ENCODE data around the gene PDE11A.
"Not testable (repeated sequence)": the region's sequence is repeated elsewhere in the genome, so short reads cannot be mapped to it uniquely, and the experiment has no call there.

The PDE11A gene

GRCh38 chr2:178047391-178047790 lies 25.2 kb downstream of the PDE11A start:
- no peak for TF ChIP-seq CTCF (IDR thresholded peaks at IDR 0.05; ENCODE audit: control insufficient read depth, insufficient read depth, low read depth, low read length, missing control alignments)
- DNase-seq (ENCODE audit: low read depth) = no peak
- no peak overlapping the region for H3K4me3 ChIP-seq (ENCODE audit: control insufficient read depth, low read depth, low read length)

- no peak overlapping the region for H3K4me3 ChIP-seq (ENCODE audit: control insufficient read depth, low read depth, low read length)
- TF ChIP-seq CTCF (IDR thresholded peaks at IDR 0.05; ENCODE audit: control insufficient read depth, insufficient read depth, low read depth, low read length, missing control alignments) = no peak
- no peak for DNase-seq (ENCODE audit: low read depth)
Measured at GRCh38 chr2:178044836-178045235, 27.7 kb downstream of the PDE11A start.

GRCh38 chr2:178043266-178043665 lies 29.3 kb downstream of the PDE11A start:
- H3K4me3 ChIP-seq (ENCODE audit: control insufficient read depth, low read depth, low read length) = no peak overlapping the region
- no peak for TF ChIP-seq CTCF (IDR thresholded peaks at IDR 0.05; ENCODE audit: control insufficient read depth, insufficient read depth, low read depth, low read length, missing control alignments)
- DNase-seq (ENCODE audit: low read depth) = no peak

- not testable (repeated sequence) for DNase-seq (ENCODE audit: low read depth)
Measured at GRCh38 chr2:178033583-178033982, 39.0 kb downstream of the PDE11A start.

GRCh38 chr2:178029342-178029741 lies 43.2 kb downstream of the PDE11A start:
- no peak for TF ChIP-seq CTCF (IDR thresholded peaks at IDR 0.05; ENCODE audit: control insufficient read depth, insufficient read depth, low read depth, low read length, missing control alignments)
- no peak overlapping the region for H3K4me3 ChIP-seq (ENCODE audit: control insufficient read depth, low read depth, low read length)
- DNase-seq (ENCODE audit: low read depth) = no peak

More at GRCh38 chr2:178033583-178033982, 39.0 kb downstream of the PDE11A start:
- H3K4me3 ChIP-seq (ENCODE audit: control insufficient read depth, low read depth, low read length) = not testable (repeated sequence)

GRCh38 chr2:178025551-178026185 lies 46.9 kb downstream of the PDE11A start:
- H3K4me3 ChIP-seq (ENCODE audit: control insufficient read depth, low read depth, low read length) = no peak overlapping the region
- TF ChIP-seq CTCF (IDR thresholded peaks at IDR 0.05; ENCODE audit: control insufficient read depth, insufficient read depth, low read depth, low read length, missing control alignments) = no peak
- no peak for DNase-seq (ENCODE audit: low read depth)

GRCh38 chr2:178018141-178018540 lies 54.4 kb downstream of the PDE11A start:
- no peak for DNase-seq (ENCODE audit: low read depth)
- TF ChIP-seq CTCF (IDR thresholded peaks at IDR 0.05; ENCODE audit: control insufficient read depth, insufficient read depth, low read depth, low read length, missing control alignments) = no peak

More at GRCh38 chr2:178018141-178018540, 54.4 kb downstream of the PDE11A start:
- no peak overlapping the region for H3K4me3 ChIP-seq (ENCODE audit: control insufficient read depth, low read depth, low read length)

Measured in AG09309 (cell line).